ENCODE measurements around the gene TUNAR.

TUNAR gene

DNA sequence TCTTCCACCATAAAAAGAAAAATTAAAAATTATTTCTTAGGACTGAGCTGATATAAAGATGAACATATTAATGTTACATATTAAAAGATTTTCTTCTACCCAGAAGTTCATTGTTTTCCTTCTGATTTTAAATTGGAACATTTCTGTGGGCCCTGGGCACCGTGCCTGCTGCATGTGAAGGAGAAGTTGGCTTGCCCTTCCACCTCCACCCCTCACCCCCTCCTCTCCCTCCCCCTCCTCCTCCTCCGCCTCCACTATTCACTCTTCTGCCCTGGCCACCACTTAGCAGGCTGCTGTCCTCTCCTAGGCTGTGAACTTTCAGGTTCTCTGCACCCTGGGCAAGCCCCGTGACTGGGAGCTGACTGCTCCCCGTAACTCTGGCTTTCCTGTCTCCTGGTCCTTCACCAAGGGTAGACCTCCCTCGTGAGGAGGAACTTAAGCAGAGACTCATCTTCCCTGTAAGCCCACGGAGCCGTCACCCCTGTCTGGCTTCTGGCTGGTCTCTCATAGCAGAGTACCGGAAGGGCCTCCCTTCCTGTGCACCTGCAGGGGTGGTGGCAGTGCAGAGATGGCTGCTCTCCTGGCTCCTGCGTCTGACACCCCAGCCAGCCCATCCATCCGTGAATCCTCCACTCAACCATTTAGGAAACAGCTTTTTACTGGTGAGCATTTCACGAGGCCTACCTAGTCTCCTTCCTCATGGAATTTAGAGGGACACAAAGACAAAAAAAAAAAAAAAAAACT, 12.8 kb downstream of the TUNAR start:
- TF ChIP-seq, protein P1, sequence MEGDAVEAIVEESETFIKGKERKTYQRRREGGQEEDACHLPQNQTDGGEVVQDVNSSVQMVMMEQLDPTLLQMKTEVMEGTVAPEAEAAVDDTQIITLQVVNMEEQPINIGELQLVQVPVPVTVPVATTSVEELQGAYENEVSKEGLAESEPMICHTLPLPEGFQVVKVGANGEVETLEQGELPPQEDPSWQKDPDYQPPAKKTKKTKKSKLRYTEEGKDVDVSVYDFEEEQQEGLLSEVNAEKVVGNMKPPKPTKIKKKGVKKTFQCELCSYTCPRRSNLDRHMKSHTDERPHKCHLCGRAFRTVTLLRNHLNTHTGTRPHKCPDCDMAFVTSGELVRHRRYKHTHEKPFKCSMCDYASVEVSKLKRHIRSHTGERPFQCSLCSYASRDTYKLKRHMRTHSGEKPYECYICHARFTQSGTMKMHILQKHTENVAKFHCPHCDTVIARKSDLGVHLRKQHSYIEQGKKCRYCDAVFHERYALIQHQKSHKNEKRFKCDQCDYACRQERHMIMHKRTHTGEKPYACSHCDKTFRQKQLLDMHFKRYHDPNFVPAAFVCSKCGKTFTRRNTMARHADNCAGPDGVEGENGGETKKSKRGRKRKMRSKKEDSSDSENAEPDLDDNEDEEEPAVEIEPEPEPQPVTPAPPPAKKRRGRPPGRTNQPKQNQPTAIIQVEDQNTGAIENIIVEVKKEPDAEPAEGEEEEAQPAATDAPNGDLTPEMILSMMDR (IDR thresholded peaks at IDR 0.05; ENCODE audit: borderline replicate concordance, control extremely low read depth, extremely low read depth, insufficient read depth, missing control alignments): no peak
- no peak for DNase-seq (ENCODE audit: low spot score)
- in situ Hi-C loops (cut with MboI; ENCODE audit: low sequenced_read_pairs, unreplicated experiment): no loop called here

DNA sequence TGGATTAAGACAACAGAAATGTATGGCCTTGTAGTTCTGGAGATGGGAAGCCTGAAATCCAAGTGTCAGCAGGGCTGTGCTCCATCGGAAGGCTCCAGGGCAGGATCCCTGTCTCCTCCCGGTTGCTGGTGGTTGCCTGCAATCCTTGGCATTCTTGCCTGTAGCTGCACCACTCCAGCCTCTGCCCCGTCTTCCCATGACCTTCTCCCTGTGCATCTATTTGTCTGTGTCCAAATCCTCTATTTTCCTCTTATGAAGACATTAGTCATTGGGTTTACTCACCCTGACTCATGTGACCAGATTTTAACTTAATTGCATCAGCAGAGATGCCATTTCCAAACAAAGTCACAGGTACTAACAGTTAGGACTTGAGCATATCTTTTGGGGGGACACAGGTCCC, 15.1 kb downstream of the TUNAR start:
- no peak for DNase-seq (ENCODE audit: low spot score)
- TF ChIP-seq, protein P1 (IDR thresholded peaks at IDR 0.05; ENCODE audit: borderline replicate concordance, control extremely low read depth, extremely low read depth, insufficient read depth, missing control alignments): no peak
- in situ Hi-C loops (cut with MboI; ENCODE audit: low sequenced_read_pairs, unreplicated experiment): no loop called here

DNA sequence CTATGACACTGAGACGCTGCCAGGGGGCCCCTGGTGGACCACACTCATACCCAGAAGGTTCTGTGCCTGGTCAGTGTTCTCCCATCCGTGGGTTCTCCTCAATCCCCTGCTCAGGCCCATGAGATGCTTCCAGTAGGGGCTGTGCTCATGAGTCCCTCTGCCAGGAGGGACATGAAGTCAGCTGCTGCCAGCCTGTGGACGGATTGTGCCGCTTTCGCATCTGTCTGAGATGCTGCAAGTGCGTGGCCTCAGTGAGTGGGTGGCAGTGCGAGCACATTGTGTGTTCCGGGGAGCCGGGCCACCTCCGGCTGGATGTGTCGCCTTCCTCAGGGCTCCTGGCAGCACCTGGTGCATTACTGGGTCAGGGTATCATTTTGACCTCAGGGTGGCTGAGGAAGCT, 15.5 kb downstream of the TUNAR start:
- in situ Hi-C loops (cut with MboI; ENCODE audit: low sequenced_read_pairs, unreplicated experiment): no loop called here

DNA sequence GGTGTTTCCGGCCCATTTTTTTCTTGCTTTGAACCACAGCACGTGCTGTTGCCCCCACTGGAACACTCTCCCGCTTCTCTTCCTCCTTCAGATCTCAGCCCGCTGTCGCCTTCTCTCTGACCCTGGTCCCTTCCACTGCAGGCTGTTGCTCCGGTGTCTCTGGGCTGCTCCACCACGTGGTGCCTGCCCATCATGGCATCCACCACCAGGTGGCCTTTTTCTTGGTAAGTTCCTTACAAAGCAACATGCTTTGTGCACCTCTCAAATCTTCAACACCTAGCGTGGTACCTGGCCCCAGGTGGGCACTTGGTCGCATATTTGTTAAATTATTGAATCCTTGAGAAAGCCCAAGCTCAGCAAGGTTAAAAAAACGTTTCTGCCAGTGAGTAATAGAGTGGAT, 19.1 kb downstream of the TUNAR start:
- TF ChIP-seq, protein P1 (IDR thresholded peaks at IDR 0.05; ENCODE audit: borderline replicate concordance, control extremely low read depth, extremely low read depth, insufficient read depth, missing control alignments): no peak
- DNase-seq (ENCODE audit: low spot score): peak; percentile 53
- in situ Hi-C loops (cut with MboI; ENCODE audit: low sequenced_read_pairs, unreplicated experiment): no loop called here

More for the DNA sequence above, 15.5 kb downstream of the TUNAR start:
- TF ChIP-seq, protein P1 (IDR thresholded peaks at IDR 0.05; ENCODE audit: borderline replicate concordance, control extremely low read depth, extremely low read depth, insufficient read depth, missing control alignments): no peak
- no peak for DNase-seq (ENCODE audit: low spot score)

DNA sequence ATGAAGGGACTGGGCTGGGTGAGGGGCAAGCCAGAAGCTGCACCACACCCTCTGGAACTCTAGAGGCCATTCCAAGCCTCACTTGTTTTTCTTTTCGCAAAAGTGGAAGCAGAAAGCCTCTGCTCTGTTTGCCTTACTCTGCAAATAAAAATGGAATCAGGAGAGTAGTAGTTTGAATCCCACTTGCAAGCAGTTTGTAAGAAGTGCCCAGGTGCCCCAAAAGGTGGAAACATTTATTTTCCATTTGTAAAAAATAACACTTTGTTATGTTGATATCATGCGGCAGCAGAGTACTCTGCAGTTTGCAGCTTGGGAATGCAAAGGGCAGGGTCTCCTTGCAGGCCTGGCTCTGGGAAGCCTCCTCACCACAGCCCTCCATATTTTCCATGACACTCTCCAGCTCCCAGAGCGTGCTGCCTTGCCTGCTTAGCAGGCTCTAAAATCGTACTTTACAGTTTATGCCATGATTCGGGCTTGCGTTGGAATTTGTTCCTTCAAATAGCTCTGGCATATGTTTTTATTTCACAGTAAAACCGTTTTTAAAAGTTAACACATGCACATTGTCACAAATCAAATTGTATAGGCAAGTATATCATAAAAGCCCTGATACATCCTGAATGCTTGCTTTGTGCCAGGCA, 20.0 kb downstream of the TUNAR start:
- TF ChIP-seq, protein P1 (IDR thresholded peaks at IDR 0.05; ENCODE audit: borderline replicate concordance, control extremely low read depth, extremely low read depth, insufficient read depth, missing control alignments): no peak
- no peak for DNase-seq (ENCODE audit: low spot score)
- in situ Hi-C loops (cut with MboI; ENCODE audit: low sequenced_read_pairs, unreplicated experiment): no loop called here

DNA sequence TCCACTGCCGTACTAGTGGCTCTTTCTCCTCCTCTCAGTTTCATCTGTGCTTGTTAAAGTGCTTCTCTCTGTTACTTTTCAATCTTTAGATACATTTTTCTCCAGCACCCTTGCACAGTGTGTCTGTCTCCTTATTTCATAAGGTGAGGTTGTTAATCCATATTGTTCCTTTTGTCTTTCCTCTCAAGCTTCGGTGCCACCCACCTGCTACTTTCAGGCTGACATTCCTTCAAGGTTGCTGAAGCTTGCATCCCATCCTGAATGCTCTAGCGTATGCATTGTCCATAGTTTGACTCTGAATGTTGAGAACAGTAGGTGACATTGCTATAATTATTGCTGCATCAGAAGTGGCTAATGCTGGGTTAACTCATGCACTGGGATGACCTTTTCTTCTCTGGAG, 20.6 kb downstream of the TUNAR start:
- TF ChIP-seq, protein P1 (IDR thresholded peaks at IDR 0.05; ENCODE audit: borderline replicate concordance, control extremely low read depth, extremely low read depth, insufficient read depth, missing control alignments): no peak
- no peak for DNase-seq (ENCODE audit: low spot score)
- in situ Hi-C loops (cut with MboI; ENCODE audit: low sequenced_read_pairs, unreplicated experiment): no loop called here
